AG09319 (cell line): ENCODE measurements around the gene CRX.
"Not testable (repeated sequence)": the region's sequence is repeated elsewhere in the genome, so short reads cannot be mapped to it uniquely, and the experiment has no call there.

Source experiments
- DNase-seq: peaks from one replicate; pipeline ENCODE4 v3.0.0-alpha.2; 2010; ENCODE audit warnings: low read depth; ENCODE audit errors: extremely low read depth
- CTCF ChIP-seq: IDR thresholded peaks from 2 replicates; pipeline ENCODE4 v1.5.1; 2011; ENCODE audit warnings: low read depth, mild to moderate bottlenecking, inconsistent platforms, low read length, moderate library complexity

CRX gene

GRCh38 chr19:47813304-47813994, 8.3 kb upstream of the CRX start:
- TF ChIP-seq CTCF, result peak; percentile 57
- peak; percentile 4 for DNase-seq

- no peak for TF ChIP-seq CTCF
- DNase-seq, result no peak
These were observed 7.8 kb upstream of the CRX start for GRCh38 chr19:47813995-47814328.

- DNase-seq, result not testable (repeated sequence)
These were observed 5.5 kb upstream of the CRX start for GRCh38 chr19:47816270-47816669.

- DNase-seq, result not testable (repeated sequence)
These were observed 3.5 kb upstream of the CRX start for GRCh38 chr19:47818221-47818620.

GRCh38 chr19:47819858-47820257, 1.9 kb upstream of the CRX start:
- TF ChIP-seq CTCF, result no peak

GRCh38 chr19:47820410-47820809, 1.3 kb upstream of the CRX start:
- no peak for TF ChIP-seq CTCF
- no peak for DNase-seq

More at GRCh38 chr19:47819858-47820257, 1.9 kb upstream of the CRX start:
- no peak for DNase-seq

GRCh38 chr19:47824396-47824795, 2.7 kb downstream of the CRX start:
- DNase-seq, result no peak
- no peak for TF ChIP-seq CTCF

- no peak for TF ChIP-seq CTCF
- DNase-seq, result no peak
These were observed 5.1 kb downstream of the CRX start for GRCh38 chr19:47826800-47827199.

- no peak for DNase-seq
- TF ChIP-seq CTCF, result no peak
These were observed 11.0 kb downstream of the CRX start for GRCh38 chr19:47832723-47833122.
